ENCODE measurements around the gene ZNF286A.
"Not testable (repeated sequence)": the region's sequence is repeated elsewhere in the genome, so short reads cannot be mapped to it uniquely, and the experiment has no call there.

- TF ChIP-seq POLR2A, CTCF, EP300 (IDR thresholded peaks at IDR 0.05): not testable (repeated sequence)
Observed at GRCh38 chr17:15708879-15709278, 9.3 kb downstream of the ZNF286A start.

Measured in ovary (tissue), 3 donors.